NCI-H2227 (cell line): ENCODE measurements around the gene IGFBP3.

Experiments used
- DNase-seq: peaks from one replicate; lab custom pipeline; 2025; ENCODE audit not compliant: unreplicated experiment; lab: John Stamatoyannopoulos, UW

The IGFBP3 gene

GRCh38 chr7:45874408-45875131, 46.5 kb downstream of the IGFBP3 start:
- no peak for DNase-seq

- DNase-seq, result no peak
These were observed 47.7 kb downstream of the IGFBP3 start for GRCh38 chr7:45873355-45873754.

GRCh38 chr7:45873035-45873354, 48.1 kb downstream of the IGFBP3 start, which contains the start of gene CCDC201:
Gene CCDC201 (minus strand): TSS chr7:45873082. CDS start chr7:45873007, 75 bp downstream.
- DNase-seq, result no peak

GRCh38 chr7:45872116-45873034, 48.7 kb downstream of the IGFBP3 start:
- no peak for DNase-seq

- DNase-seq, result no peak
These were observed 51.6 kb downstream of the IGFBP3 start for GRCh38 chr7:45869426-45869825.

GRCh38 chr7:45867471-45867870, 53.6 kb downstream of the IGFBP3 start:
- no peak for DNase-seq

- no peak for DNase-seq
These were observed 55.3 kb downstream of the IGFBP3 start for GRCh38 chr7:45865594-45866410.

- DNase-seq, result no peak
These were observed 57.4 kb downstream of the IGFBP3 start for GRCh38 chr7:45863715-45864114.
